Endometrial microvascular endothelial cells (primary cell): ENCODE data around the gene ZNRD2. TPM values are rescaled to one million over a fixed set of nuclear protein-coding genes. Genes with fewer than 3 reads are reported as not detected.

ENCODE experiments used
- in situ Hi-C: cut with HindIII; loops from 2 replicates; pipeline ENCODE4 v1.10.0; 2017; ENCODE audit warnings: low sequenced_read_pairs, low pct_unique_long_range_greater_than_20kb; ENCODE audit errors: inconsistent ontology term
- total RNA-seq: library from RNA; depleted of rRNA; stranded (reverse); fragments of >200 nt; gene quantifications from one replicate; pipeline ENCODE4 v1.2.3, GENCODE V29; 2015; ENCODE audit errors: inconsistent ontology term

The ZNRD2 gene
- total RNA-seq, 1 donor from 2014 or later, result 85.7 TPM

DNA sequence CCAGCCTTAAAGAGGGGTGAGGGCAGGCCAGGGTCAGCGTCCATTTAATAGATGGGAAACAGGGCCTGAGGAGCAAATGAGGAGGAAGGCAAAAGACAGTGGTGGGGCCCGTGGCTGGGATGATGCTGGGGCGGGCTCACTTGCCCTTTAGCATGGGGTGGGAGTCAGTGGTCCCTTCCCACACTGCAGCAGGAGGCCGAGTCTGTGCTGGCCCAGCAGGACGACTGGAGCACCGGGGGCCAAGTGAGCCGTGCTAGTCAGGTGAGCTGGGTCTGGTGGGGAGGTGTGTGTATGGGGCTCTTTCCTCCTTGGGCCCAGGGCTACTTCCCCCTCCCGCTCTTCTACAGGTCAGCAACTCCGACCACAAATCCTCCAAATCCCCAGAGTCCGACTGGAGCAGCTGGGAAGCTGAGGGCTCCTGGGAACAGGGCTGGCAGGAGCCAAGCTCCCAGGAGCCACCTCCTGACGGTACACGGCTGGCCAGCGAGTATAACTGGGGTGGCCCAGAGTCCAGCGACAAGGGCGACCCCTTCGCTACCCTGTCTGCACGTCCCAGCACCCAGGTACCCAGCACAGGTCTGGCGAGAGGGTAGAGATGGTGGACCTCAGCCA is 32.6 kb upstream of the ZNRD2 start:
- in situ Hi-C loops, result no loop called here

DNA sequence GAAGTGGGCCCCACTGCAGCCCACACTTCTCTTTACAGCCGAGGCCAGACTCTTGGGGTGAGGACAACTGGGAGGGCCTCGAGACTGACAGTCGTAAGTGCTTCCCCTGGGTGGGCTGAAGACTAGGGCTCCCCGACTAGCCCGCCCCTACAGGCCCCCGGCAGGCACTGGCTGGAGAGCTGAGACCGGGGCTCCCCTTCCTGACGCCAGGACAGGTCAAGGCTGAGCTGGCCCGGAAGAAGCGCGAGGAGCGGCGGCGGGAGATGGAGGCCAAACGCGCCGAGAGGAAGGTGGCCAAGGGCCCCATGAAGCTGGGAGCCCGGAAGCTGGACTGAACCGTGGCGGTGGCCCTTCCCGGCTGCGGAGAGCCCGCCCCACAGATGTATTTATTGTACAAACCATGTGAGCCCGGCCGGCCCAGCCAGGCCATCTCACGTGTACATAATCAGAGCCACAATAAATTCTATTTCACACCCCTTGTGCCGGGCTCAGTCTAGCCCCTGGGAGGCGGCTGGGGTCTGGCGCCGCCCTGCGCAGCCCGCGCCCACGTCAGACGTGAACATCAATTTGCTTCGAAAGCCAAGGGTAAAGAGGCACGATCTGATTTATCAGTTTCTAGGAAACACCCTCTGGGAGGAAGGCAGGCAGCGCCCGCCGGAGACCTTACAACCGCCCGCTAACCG is 31.9 kb upstream of the ZNRD2 start:
- in situ Hi-C loops, result no loop called here

DNA sequence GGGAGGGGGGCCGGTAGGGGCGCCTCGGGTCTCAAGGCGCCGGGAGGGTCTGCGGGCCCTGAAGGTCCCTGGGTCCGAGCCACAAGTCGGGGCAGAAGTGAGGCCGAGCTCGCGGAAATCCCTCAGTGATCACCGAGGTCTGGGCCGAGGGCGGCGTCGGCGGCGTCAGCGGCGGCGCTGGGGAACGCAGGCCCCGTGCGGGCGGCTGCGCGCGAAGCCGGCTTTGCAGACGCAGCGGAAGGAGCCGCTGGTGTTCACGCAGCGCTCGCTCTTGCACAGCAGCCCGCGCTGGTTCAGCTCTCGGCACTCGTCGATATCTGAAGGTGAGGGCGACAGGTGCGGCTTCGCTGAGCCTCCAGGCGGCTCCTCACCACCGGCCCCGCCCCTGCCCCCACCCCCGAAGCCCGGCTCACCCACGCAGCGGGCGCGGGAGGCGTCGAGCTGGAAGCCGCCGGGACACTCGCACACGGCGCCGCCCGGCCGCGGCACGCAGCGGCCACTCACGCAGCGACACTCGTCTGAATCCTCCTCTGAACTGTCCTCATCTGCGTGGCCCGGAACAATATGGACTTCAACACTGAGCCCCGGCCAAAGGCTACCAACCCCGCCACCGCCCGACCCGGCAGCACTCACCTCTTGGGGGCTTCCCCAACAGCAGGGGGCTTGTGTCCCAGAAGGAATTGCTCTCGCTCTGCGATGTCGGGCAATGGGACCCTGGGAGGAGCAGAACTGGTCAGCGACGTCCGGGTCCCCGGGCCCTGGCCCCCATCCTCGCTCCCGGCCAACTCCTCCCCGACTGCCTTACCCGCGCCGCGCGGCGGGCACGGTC is 31.1 kb upstream of the ZNRD2 start:
- in situ Hi-C loops, result no loop called here

DNA sequence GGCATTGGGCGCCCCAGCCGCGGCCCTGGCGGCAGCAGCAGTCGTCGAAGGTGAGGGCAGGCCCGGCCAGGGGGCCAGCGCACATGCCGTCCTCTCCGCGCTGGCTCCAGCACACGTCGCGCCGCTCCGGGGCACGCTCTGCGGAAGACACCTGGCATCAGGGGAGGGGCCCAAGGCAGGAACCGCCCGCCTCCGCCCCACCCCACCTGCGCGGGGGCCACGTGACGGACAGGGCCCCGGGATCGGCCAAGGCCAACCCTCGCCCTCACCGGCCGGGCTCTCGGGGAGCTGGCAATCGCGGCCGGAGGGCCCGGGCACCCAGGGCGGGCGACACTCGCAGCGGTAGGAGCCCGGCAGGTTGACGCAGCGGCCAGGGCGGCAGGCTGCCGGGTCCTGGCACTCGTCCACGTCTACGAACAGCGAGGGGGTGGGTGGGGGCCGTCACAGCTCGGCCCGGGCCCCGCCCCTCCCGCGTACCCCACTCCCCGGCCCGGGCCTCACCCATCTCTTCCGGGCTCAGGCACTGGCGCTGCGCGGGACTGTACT is 30.5 kb upstream of the ZNRD2 start:
- in situ Hi-C loops, result no loop called here

DNA sequence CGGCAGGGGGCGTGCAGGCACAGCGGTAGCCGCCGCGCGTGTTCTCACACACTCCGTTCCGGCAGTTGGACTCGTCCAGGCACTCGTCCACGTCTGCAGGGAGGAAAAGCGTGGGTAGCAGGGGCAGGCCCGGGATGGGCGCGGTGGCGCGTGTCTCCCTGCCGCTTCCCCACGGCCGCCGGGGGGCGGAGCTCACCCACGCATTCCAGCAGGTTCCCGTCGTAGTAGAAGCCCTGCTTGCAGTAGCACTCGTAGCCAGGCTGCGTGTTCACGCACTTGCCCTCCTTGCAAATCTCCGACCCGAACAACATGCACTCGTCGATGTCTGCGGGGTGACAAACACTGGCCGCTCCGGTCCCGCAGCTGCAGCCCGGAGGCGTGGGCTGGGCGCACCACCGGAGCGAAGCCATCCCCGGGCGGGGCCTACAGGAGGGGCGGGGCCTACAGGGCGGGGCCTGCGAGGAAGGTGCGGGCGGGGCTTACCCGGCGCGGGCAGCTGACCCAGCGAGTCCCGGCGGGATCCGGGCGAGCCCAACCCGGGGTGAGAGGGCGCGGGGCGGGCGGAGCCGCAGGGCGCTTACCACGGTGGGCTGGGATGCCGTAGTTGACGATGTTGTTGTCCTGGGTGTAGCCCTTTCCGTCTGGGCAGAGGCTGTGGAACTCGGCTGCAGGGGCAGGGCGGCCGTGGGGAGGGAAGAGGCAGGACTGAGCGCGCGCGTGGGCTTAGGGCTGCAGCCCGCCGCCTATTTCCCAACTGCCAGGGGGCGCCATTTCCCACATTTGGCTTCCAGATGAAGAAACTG is 29.8 kb upstream of the ZNRD2 start:
- in situ Hi-C loops, result no loop called here

DNA sequence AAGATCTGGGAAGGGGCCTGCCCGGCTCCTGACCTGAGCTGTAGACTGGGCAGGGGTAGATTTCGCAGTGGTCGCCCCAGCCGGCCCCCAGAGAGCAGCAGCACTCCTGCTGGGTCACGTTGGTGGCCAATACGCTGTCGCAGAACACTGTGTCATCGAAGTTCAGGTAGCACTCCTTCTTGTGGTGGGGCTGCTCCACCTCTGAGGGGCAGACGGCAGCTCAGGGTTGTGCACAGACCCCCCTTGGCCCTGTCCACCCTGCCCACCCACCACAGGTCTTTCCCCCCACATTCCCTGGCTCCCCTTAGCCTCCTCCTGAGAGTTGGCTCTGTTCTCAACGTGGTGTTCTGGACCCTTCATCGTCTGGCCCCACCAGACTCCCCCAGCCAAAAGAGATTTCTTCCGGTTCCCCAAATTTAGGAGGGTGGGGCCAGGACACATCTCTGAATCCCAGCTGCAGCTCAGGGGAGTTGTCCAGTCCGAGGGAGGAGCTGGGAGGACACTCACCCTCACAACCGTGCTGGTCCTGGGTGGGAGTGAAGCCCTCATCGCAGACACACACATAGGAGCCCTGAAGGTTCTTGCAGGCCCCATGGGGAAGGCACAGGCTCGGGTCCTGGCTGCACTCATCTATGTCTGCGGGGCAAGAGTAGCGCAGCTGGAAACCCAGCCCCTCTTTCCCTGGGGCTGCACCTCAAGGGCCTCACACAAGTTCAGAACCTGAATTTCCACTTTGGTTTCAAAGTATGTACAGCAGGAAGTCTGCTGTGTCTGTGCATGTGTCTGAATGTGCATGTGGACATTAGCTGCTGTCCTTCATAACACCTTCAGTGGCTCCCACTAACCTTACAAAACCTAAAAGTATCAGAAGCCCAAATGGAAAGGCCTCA is 28.9 kb upstream of the ZNRD2 start:
- in situ Hi-C loops, result no loop called here

DNA sequence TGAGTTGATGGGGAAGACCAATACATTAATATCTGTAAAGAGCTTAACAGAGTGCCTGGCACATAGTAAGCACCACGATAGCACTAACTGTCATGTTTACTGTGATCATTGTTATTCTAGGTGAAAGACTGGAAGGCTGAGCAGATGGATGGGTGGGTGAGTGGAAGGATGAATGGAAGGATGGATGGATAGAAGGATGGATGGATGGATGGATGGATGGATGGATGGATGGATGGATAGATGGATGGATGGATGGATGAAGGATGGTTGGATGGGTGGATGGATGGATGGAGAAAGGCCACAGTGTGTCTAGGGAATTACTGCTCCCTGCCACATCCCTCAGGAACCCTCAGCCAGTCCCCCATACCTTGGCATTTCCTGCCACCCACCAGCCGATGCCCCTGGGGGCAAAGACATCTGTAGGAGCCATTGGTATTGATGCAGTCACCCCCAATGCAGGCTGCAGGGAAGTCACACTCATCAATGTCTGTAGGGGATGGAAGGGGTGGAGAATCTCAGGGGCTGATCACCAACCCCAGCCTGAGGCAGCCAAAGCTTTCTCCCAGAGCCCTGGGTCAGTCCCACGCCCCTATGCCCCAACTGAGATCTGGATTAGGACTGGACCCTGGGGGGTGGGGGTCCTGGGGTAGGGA is 27.4 kb upstream of the ZNRD2 start:
- in situ Hi-C loops, result no loop called here

DNA sequence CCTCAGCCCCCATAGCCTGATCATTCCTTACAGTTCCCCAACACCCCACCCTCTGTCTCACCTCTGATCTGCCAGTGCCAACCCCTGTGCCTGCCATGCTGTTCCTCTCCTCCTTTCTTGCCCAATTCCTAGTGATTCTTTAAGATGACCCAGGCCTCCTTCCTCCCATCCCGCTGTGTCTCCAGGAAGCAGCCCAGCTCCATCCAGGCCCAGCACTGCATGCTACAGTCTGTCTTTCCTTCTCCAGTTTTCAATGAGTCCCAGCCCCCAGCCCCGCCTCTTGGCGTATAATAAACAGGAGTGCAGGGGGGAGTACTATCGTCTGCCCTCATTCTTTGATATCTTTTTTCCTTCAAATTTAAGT is 24.4 kb upstream of the ZNRD2 start:
- in situ Hi-C loops, result no loop called here

DNA sequence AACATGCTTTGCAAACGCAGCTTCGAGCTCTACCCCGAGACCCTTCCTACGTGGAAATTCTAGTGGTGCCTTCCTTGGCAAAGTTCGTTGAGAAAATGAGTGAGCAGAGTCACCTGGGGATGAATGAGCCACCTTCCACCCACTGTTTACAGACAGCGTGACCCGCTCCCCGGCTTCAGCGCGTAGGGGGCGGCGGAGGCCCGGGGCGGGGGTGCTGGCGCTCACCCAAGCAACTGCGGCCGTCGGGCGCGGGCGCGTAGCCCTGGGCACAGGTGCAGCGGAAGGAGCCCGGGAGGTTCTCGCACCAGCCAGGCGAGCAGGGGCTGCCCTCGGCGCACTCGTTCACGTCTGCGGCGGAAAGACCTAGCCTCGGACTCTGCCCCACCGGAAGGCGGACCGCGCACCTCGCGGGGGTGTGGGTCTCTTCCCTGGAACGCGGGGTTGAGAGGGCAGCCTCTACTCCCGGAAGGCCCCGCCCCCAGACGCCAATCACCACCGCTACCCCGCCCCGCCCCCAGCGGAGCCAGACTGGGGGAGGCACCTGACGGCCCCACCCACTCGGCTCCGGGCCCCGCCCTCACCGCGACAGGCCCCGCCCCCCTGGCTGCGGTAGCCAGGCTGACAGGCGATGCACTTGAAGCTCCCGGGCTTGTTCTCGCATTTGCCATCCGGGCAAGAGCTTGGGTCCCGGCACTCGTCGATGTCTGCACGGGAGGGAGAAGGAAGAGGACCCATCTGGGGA is 23.9 kb upstream of the ZNRD2 start:
- in situ Hi-C loops, result no loop called here

DNA sequence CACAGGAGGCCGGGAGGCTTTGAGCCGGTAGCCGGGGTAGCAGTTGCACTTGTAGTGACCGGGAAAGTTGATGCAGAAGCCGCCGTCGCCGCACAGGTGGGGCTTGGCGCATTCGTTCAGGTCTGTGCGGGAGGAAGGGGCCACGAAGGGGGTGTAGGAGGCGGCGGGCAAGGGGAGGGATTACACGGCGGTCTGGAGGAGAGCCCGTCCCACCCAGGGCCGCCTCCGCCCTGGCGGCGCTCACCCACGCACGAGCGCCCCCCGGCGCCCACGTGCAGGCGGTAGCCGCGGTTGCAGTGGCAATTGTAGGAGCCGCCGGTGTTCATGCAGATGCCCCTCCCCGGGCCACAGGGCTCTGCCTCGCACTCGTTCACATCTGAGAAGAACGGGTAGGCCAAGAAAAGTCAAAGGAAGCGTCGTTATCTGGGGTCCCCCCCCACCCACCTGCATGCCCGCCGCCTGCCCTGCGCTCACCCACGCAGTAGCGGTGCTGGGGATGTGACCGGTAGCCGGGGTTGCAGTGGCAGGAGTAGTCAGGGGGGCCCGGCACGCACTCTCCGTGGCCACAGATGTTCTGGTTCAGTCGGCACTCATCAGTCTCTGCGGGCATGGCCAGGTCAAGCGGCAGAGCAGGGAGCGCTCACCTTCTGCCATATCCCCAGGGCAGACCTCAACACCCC is 22.7 kb upstream of the ZNRD2 start:
- in situ Hi-C loops, result no loop called here

DNA sequence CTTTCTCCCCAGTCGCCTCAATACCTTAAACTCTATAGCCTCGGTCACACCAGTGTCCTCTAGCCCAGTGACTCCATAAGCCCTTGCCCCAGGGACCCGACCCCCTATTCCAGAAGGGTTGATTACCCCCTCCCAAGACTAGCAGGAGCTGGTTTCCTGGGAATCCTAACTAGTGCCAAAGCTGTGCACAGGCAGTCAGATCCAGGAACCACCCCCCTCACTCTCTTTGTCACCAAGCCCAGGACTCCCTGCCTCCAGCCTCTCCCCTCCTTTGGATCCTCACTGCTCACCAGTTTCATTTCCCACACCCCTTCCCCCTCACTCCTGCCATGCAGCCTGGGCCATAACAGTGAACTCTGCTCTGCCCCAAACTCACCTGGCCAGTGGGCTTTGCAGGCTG is 21.9 kb upstream of the ZNRD2 start:
- in situ Hi-C loops, result no loop called here

DNA sequence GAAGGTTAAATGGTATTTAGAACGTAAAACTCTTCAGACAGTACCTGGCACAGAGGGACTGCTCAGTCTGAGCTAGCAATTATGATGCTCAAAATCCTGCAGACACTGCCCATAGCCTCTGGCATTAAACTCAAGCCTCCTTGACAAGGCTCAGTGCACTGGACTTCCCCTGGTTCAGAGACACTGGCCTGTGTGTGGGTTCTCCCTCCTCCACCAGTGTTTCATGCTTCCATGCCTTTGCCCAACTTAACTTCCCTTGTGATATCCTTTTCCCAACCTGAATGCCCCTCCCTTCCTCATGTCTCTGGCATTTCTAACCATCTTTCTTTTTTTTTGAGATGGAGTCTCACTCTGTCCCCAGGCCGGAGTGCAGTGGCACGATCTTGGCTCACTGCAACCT is 21.2 kb upstream of the ZNRD2 start:
- in situ Hi-C loops, result no loop called here

DNA sequence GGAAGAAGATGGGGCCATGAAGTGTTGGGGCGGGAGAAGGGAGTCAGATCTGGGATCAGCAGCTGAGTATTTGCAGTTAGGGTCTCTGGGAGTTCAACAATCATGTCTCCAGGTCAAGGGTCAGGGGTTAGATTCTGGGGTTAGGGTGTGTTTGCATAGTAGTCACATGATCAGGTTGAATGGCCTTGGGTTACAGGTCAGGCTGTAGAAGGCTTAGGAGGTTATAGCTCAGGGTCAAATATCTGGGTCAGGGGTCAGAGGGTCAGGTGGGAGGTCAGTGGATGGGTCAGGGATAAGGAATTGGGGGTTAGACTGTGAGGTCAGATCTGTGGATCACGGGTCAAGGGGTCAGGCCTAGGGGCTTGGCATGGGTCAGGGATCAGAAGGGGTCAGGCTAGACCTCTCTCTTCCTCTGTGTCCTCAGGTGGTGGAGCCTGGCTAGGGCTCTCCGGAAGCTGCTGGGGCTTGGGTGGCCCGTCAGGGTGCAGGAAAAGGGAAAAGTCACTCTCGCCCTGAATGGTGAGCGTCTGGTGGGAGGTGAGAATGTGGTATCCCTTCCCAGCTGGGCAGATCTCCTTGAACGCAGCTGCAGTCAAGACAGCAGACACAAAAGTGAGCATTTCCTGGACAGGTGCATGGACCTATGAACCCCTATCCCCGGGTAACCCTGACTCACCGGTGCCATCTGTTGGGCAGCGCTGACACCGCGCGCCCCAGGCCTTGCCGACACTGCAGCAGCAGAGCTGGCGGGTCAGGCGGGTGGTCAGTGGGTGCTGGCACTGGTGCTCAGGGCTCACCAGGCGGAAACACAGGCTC is 18.5 kb upstream of the ZNRD2 start:
- in situ Hi-C loops, result no loop called here

DNA sequence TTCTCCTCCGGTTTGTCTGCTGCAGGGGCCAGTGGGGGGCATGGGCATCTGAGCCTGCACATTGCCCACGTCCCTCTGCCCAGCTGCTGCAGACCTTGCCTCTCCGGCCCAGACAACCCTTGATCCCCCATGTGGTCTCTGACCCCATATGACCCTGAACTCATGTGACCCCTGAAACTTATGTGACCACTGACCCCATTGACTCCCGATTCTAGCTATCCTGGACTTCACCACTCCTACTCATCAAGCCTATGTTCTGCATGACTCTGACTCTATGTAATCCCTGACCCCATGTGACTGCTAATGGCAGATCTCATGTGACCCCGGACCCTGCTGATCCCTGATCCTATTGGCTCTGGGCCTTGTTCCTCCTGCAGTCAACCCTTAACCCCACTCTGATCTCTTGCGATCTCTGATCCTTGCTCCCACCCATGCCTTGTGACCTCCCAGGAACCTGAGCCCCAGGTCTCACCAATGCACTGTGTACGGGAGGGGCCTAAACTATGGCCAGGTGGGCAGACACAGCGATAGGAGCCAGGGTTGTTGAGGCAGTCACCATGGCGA is 17.8 kb upstream of the ZNRD2 start:
- in situ Hi-C loops, result no loop called here

DNA sequence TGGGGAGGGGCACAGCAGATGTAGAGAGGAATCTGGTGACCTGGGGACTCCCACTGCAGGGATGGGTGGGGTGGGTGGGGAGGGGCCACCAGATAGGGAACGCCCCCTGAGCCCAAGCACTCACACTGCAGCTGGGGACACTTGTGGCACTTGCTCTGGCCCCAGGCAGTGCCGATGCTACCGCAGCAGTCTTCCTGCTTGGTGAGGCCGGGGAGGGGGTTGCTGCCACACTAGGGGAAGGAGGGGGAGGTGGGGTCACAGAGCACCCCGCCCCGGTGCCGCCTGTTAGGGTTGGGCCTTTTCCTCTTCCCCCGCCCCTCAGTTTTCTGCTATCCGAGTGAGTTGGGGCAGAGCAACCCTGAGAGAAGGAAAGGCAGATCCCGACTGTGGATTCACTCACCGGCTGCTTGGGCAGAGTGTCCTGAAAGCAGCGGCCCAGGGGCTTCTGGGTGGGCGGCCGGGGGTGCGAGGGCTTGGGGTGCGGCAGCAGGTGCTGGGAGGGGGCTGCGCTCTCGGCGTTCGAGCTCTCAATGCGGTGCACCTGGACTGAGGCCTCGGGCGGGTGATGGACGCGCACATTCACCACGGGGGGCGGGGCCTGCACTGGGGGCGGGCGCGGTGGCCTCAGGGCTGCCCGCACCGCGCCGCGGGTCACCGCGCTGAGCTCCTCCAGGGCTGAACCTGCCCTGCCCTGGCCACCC is 16.8 kb upstream of the ZNRD2 start:
- in situ Hi-C loops, result no loop called here
